ENCODE measurements around the gene CCNA1. TPM values are rescaled to one million over a fixed set of nuclear protein-coding genes. Genes with fewer than 3 reads are reported as not detected.

CCNA1 gene
- total RNA-seq, 1 donor from 2014 or later, result 9.8 TPM

Other genes starting within 250 kb of the CCNA1 start
- gene SOHLH2, start 217.9 kb upstream of the CCNA1 start, total RNA-seq, result 0.74 TPM
- 3.4 TPM for gene CCDC169, start 134.7 kb upstream of the CCNA1 start, total RNA-seq
- 17.9 TPM for gene SPART, start 86.1 kb upstream of the CCNA1 start, total RNA-seq
- gene SERTM1, start 241.5 kb downstream of the CCNA1 start, total RNA-seq, result 12.8 TPM